NCI-H345 (cell line): ENCODE results near the gene CD151.

ENCODE experiments used
- DNase-seq: peaks from one replicate; lab custom pipeline; 2025; lab: John Stamatoyannopoulos, UW

Gene CD151

DNA sequence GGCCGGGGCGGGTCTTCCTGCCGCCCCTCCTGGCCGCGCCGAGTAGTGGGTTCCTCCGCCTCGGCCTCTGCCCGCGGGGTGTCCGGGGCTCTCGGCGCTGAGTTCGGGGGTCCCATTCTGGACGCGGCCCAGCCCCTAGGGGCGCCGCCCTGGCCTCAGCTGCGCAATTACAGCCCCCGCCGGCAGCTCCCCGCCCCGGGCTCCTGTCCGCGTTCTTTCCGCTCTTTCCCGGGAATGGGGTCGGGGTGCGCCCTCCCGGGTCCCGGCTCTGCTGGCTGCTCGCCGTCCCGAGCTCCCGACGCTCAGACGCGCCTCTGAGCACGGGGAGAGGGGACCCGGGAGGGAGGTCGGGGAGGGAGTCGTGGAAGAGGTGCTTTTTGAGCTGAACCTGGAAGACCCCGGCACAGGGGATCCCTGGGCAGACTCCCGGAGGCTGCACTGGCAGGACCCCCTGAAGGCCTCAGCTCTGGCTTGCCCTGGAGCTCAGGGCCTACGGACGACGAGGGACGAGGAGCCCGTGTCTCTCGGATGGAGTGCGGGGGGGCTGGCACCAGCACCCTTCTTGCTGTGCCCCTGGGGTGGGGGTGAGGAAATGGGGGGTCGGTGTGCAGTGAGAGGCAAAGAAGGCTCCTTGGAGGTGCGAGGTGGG lies 10.5 kb downstream of the CD151 start:
- no peak for DNase-seq

DNA sequence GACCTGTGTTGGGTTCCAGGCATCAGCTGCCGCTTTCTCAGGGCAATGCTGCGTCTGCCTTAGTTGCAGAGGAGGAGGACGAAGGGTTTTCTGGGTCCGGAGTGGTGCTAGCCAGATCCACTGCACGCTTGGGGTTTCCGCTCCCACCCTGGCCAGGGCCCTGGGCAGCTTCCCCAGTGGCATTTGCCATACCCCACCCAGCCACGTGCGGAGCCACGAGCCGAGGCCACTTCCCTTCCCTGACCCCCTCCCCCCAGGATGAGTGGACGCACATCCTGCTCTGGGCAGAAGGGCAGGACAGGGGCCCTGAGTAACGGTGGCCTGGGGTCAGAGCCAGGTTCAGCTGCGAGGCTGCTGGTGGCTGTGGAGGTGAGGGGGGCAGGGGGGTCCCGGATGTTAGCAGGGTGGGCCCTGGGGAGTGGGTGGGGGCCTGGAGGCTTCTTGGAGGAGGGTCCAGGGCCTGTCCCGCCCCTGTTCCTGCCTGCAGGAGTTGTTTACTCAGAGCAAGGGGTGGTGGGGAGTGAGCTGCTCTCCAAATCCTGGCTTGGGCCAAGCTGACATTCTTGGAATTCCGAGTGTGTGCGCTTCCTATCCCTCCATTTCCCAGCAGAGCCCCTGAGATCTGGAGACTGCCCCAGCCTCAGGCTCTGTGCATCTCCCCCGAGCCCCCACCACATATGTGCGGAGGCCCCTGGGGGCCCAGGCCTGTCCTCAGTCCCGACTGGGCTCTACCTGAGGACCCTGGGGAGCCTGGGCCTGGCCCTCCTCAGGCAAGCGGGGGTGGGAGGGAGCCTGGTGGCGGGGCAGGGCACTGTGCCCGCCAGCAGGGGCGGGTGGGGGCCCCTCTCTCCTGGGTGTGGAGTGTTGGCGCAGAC lies 11.3 kb downstream of the CD151 start:
- no peak for DNase-seq

DNA sequence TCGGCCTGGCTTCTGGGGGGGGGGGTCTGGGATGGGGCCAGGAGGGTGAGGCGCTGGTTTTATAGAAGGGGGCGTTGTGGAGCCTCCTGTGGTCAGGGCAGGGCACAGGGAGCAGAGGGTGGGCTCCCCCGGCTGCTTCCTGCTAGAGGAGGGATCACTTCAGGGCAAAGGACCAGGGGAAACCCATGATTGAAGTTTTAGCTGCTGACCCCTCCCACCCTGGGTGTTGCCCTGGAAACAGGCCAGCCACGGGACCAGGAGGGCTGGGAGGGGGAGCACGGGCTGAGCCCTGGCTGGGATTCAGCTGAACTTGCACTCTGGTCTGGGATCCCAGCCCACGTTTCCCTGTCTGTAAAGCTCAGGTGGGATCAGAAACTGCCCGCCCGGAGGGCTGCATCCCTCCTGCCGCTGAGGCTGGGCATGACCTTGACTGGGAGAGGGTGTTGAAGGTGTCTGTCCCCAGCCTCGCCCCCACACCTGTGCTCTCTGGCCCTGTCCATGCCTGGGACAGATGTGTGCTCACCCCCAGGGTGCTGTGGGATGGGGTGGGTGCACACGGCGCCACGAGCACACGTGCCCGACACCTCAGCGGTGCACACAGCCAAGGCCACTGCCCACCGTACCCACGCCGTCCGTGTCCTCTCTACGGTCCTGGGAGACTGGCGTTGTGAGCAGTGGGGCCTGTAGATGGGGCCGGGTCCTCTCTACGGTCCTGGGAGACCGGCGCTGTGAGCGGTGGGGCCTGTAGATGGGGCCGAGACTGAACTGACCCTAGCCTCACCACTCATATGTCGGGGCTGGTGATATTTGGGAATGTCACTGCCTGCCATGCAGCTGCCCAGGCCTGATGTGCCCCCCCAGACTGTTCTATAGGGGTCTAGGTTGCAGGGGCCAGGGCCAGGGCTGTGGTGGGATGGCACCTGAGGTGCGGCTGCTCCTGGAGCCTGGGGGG lies 12.2 kb downstream of the CD151 start:
- no peak for DNase-seq

DNA sequence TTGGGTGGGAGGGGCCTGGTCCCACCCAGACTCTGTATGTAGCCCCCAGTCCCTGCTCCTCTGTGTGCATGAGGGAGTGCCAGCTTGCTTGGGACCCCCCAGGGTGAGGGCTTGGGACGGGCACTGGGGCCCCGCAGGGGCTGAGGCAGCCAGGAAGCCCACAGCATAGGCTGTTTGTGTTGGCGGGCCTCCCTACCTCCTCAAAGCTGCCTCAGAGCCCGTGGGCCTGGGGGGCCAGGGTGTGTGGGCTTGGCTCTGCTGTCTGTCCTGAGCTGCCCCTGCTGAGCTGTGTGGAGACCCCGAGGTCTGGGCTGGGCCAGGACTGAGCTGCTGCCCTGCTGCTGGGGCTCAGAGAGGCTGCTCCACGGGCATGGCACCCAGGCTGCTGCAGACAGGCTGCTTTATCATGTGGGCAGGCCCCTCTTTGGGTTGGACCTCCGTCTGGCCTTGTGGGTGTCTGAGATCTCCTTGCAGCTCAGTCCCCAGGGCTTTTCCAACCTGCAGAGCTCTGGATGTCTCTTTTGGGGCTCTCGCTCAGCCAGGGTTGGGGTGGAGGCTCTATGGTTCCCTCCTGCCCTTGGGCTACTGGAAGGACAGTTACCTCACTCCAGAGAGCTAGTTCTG lies 13.2 kb downstream of the CD151 start:
- DNase-seq = no peak

DNA sequence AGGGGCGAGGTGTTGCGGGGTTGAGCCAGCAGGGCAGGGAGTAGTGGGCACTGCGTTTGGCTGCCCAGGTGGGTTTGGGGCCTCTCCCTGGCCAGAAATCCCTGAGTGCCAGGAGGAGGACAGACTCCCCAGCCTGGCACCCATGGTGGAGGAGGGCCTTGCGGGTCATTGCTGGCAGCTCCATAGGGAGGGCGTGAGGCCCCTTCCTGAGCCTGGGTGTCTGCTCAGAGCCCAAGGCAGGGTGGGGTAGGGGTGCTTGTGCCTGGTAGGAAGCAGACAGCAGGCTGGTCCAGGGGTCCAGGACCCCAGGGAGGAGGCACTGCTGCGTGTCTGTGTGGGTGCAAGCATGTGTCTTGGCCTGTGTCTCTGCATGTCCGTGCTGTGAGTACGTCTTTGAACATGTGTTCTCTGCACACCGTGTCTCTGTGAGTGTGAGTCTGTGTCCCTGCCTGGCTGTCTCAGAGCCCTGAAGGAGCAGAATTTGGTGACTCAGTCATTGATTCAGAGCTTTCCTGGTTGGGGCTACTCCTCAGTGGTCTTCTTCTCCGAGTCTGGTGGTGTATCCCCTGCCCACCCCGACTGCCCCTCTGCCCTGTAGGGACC lies 13.8 kb downstream of the CD151 start:
- DNase-seq = no peak

DNA sequence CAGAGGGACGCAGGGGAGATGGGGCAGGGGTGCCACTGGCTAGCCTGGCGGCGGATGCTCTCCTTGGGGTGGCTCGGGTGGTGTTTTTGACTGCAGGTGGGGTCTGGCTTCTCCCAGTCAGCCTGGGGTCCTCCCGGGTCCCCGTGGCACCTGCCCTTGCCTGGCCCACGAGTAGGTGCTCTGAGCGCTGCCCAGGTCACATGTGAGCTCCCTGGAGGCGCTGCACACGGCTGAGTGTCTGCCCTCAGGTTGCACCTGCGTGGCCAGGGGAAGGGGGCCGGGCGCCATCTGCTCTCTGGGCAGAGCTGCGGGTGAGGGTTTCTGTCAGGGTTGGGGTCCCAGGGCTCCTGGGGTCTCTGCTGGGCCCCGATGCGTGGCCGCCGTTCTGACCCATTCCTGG lies 15.1 kb downstream of the CD151 start:
- DNase-seq = no peak

DNA sequence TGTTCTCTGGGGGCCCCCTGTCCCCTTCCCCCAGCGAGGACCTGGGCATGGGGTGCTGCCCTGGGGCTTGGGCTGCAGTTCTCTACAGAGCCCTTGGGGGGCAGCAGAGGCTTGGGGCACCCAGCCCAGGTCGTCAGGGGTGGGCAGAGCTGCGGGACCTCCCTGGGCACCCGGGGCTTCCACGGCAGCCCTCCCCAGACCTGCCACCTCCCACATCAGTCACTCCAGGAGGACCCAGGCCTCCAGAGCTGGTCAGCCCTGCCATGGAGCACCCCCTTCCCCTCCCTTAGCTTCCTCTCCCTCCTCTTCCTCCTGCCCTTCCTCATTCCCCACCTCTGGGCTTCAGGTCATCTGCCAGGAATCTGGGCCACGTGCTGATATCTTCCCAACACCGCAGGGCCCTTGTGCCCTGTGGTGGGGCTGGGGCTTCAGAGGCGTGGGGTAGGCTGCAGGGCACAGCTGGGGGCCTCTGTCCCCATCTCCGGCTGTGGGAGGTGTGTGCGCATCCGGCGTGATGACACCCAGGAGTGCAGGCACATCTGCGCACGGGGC lies 15.7 kb downstream of the CD151 start:
- DNase-seq = peak; percentile 60

DNA sequence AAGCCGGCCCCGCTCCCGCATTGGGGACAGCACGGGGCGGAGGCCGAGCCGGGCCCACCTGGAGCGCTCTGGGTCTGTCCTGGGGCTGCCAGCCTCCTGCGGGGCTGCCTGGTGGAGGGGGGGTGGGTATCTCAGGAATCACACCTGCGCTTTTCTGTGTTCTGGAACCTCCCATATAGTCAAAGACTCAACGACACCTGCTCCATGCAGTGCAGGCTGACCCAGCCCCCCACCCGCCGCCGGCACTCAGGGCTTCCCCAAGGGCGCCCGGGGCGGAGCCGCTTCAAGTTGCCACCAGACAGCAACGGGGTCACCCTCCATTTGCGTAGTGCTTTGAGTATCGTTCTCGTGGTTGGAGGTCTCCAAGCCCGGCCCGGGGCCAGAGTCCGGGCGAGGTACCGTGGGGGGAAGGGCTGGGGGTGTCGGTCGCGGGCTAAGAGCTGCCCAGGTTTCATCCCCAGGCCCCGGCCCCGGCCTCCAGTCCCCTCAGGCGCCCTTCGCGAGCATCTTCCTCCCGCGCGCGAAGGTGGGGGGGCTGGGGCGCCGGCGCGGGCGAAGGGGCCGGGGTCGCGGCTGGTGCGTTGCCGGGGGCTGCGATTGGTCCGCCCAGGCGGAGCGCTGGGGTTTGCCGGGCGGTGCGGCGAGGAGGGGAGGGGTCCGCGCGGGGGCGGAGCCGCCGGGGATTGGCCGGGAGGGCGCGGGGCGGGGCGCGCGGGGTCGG lies 16.5 kb downstream of the CD151 start:
- peak; percentile 80 for DNase-seq

DNA sequence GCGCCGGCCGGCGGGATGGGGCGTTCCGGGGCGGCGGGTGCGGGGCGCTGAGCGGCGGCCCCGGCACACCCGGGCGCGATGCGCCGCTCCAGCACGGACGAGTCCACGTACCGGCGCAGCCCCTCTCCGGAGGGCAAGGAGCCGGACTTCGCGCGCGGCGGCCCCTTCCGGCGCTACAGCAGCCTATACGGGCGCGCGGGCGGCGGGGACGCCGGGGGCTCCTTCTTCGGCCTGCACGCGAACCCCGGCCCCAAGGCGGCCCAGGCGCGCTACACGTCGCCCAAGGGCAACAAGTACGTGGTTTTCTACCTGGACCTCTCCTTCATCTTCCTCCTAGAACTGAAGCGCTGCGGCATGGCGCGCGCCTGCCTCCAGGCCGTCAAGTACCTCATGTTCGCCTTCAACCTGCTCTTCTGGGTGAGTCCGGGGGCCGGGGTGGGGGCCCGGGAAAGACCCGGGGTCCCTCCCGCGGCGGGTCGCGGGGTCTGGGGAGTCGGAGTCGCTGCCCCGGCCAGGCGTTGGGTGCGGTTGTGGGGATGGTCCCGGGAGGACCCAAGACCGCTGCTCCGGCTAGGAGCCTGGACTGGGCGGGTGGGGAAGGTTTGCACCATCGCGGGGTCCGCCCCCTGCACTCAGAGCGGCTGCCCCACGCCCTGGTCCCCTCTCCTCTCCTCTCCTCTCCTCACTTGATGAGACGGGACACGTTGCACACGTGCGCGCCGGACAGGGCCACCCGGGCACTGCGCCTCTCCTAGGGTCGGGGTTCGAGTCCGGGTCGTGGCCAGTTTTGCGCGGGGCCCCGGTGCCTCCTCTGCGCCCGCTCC lies 17.4 kb downstream of the CD151 start:
- DNase-seq = no peak

DNA sequence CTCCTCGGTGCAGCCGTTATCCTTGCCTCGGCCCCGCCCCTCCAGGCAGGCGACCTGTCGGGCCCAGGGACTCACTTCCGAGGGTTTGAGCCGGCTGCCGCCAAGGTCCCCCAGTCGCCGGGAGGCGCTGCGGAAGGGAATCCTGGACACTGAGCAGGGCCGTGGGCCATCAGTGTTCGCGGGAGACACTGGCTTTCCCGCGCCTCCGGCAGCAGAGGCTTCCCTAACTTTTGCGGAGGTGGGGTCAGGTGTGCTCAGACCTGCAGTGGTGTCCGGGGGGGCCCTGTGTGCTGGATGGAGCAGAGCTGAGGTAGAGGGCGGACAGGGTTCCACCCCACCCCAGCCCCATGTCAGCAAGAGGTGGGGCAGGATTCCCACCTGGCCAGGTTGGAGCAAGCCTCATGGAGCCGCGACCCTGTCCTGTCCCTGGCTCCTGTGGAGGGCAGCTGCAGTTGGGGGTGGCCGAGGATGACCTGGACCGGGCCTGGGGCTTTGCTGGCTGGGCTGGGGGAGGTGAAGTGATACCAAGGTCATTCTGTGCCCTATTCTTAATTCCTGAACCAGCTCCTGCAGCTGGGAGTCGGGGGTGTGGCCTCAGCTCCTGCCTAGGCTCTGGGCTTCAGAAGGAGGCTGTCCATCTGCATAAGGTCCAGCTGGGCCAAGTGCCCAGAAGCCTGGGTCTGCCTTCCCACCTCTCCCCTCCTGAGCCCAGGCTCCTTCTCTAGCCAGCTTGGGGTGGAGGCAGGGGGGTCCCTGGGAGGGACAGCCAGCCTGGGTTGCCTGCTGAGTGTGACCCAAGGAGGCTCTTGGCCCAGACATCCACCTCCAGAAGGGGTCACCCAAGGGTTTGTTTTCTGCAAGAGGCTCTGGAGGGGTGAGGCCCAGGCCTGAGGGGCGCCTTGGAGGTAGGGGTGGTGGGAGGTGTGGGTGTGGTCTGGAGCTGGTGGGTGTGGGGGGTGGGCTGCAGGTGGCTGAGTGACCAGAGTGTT lies 18.3 kb downstream of the CD151 start:
- no peak for DNase-seq

DNA sequence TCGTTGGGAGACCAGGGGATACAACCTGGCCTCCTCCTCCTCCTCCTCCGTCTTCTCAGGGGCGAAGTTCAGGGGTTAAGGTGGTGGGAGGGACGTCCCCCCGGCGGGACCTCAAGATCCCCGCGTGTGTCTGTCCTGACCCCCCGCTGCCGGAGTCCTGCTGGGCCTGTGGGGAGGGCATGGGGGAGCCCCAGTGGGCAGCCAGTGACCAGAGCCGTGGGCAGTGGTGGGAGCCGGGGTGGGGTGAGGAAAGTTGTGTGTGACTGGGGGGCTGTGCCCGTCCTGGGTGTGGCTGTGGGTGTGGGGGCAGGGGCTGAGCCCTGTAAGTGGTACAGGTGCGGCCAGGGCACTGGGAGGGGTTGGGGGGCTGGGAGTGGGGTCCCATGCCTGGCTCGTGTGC lies 20.0 kb downstream of the CD151 start:
- DNase-seq = no peak

DNA sequence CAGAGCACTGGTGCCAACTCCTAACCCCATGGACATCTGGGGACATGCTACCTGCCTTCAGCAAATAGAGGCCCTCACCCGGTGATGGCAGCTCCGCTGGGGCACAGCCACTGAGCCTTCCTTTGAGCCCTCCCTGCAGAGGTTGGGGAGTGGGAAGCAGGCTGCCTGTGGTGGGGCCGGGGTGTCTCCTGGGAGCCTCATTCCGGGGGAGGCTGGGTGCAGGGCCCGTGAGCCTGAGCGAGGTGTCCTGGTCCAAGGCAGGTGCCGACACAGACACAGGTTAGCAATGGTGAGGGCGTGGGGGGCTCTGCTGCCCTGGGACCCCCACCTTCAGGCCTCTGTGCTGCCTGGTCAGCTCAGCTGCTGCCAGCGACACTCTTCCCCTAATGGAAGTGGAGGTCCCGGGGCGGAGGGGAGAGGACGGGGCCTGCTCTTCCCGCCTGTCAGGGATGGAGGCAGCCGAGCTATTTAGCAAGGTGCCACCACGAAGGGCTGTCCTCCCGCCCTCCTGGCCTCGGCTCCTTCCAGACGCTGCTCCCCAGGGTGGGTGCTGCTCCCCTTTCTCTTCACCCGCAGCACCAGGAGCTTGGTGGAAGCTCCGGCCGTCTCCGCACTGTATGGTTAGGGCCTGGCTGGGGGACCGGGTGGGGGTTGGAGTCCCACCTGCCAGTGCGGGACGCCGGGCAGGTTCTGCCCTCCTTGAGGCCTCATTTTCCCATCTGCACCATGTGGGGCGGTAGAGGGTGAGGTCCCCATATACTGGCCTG lies 21.1 kb downstream of the CD151 start:
- no peak for DNase-seq

DNA sequence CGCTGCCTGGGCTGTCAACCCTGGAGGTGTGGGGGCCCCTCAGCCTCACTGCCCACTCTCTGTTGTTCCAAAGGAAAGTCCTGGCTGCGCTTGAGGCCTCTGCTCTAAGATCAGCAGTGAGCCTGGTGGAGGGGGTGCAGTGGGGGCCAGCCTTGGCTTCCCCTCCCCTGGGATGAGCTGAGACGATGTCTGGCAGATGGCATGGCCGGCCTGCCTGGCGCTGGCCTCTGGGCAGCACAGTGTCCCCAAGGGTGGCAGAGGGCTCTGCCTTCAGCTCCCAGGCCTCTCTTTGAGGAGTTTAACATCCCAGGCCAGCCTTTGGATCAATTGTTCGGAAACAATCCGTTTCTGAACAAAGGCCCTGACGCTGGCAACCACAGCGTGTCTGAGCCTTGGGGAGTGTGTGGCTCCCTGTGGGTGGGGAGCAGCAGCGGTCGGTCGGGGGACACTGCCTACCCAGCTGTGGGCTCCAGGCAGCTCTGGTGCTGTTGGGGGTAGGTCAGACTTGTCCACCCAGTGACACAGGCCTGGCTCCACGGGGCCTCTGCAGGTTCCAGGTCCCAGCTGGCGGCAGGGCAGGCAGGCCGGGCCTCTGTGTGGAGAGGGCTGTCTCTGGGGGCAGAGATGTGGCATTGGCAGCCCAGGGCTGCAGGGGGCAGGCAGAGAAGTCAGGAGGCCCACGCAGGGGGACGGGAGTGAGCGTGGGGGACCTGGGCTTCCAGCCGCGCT lies 22.0 kb downstream of the CD151 start:
- DNase-seq = no peak

DNA sequence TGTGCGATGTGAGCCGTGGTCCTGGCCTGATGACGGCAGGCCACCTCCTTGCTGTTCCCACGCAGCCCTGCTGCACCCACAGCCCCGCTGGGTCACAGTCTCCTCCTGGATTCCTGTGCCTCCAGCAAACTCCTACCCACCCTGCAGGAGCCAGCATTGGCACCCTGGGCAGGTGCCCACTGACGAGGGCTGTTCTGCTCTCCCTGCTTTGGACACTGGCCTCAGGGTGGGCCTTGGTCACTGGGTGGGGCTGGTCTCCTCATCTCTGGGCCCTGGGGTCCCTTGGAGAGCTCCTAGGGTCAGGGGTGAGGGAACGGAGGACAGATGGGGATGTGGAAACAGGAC lies 22.6 kb downstream of the CD151 start:
- no peak for DNase-seq

DNA sequence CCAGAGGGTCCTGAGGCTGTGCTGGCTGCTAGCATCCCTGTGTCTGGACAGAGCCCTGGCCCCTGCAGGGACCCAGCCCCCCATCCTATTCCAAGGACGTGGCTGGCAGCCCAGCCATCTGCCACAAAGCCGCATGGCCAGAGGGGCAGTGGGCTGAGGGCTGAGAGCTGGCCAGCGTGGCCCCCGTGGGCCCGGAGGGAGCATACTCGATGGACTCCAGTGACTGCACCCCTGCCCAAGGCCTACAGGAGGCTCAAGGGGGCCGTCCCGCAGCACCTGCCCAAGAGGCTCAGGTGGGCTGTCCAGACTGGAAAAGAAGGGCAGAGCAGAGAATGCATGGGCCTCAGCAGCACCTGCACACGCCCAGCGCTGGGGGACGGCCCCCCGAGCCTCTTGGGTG lies 23.0 kb downstream of the CD151 start:
- DNase-seq = no peak

DNA sequence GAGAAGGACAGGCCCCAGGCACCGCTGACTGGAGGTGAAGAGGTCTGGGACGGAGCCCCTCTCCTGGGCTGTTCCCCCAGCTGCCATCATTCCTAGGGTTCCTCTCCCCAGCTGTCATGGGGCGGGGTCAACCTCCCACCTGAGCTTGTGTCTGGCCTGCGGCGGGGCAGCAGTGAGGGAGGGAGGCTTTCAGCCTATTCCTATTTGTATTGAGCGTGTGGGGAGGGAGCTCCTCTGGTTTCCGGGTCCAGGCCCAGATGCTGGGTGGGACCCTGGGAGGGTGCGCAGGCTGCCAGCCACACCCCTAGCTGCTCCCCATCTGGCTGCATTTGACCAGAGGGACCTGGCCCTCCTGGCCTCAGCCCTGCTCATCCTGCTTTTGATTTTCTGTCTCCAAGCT lies 23.6 kb downstream of the CD151 start:
- no peak for DNase-seq
